SH-SY5Y (cell line): ENCODE measurements around the gene BTNL9.

Experiments used
- GATA2 ChIP-seq: IDR thresholded peaks from 2 replicates; pipeline ENCODE4 v1.6.1; 2011; ENCODE audit warnings: mild to moderate bottlenecking, low read depth, low read length
- GATA3 ChIP-seq: IDR thresholded peaks from 2 replicates; pipeline ENCODE4 v1.6.1; 2011; ENCODE audit warnings: low read depth, mild to moderate bottlenecking, low read length, moderate library complexity

DNA sequence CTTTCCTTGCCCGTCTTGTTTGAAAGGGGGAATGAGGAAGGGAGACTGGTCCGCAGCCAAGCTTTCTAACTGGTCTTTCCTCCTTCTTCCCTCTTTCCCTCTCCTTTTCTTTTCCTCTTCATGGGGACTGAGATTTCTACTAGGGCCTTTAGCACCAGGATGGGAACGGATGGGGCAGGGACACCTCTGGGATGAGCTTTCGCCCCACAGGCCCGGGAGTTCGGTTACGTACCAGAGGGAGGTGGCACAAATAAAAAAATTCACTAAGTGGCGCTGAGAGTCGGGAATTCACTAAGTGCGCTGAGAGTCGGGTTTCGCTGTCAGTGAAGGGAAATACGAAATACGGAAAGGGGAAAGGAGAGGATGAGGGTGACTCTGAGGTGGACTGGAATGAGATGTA is 21.6 kb downstream of the BTNL9 start:
- no peak for TF ChIP-seq GATA2
- TF ChIP-seq GATA3 = no peak
